ACC112 (cell line): Measurements from ENCODE around the gene FGD3.

Experiments
- H2AFZ ChIP-seq: fragments of 200-600 bp; sonication (generic); one replicate; pipeline ENCODE4 v1.6.0; 2017; ENCODE audit warnings: antibody characterized with exemption, low read length; ENCODE audit not compliant: unreplicated experiment
- H3K27ac ChIP-seq: fragments of 200-600 bp; sonication (generic); 2 replicates; pipeline ENCODE4 v1.5.1; 2014; ENCODE audit warnings: low read depth, mild to moderate bottlenecking, antibody characterized with exemption, low read length, moderate library complexity
- H3K27me3 ChIP-seq: fragments of 200-600 bp; sonication (generic); 2 replicates; pipeline ENCODE4 v1.6.1; 2014; ENCODE audit warnings: mild to moderate bottlenecking, antibody characterized with exemption, low read length, moderate library complexity, mixed read lengths; ENCODE audit not compliant: insufficient read depth
- H3K36me3 ChIP-seq: fragments of 200-600 bp; sonication (generic); 2 replicates; pipeline ENCODE4 v1.6.1; 2016; ENCODE audit warnings: mild to moderate bottlenecking, antibody characterized with exemption, low read length, moderate library complexity, mixed read lengths; ENCODE audit not compliant: insufficient read depth
- H3K4me1 ChIP-seq: fragments of 200-600 bp; sonication (generic); one replicate; pipeline ENCODE4 v1.6.1; 2016; ENCODE audit warnings: low read length, mixed read lengths; ENCODE audit not compliant: insufficient read depth, unreplicated experiment, control insufficient read depth
- H3K4me3 ChIP-seq: fragments of 200-600 bp; sonication (generic); 2 replicates; pipeline ENCODE4 v1.5.1; 2014; ENCODE audit warnings: mild to moderate bottlenecking, low read depth, low read length
- H3K79me2 ChIP-seq: fragments of 200-600 bp; sonication (generic); one replicate; pipeline ENCODE4 v1.6.0; 2016; ENCODE audit warnings: low read length; ENCODE audit not compliant: control insufficient read depth, unreplicated experiment, insufficient read depth

FGD3 gene

GRCh38 chr9:93082841-93083411 lies 135.6 kb downstream of the FGD3 start:
- Histone ChIP-seq H3K27me3 (no peaks in the 10 kb centered on the region), H3K4me1 (no peaks in the 10 kb centered on the region), H3K79me2 (no peaks in the 10 kb centered on the region), H3K4me3 (no peak overlapping the region), H3K27ac (no peak overlapping the region), H3K36me3 (no peaks in the 10 kb centered on the region), H2AFZ (no peak overlapping the region)

DNA sequence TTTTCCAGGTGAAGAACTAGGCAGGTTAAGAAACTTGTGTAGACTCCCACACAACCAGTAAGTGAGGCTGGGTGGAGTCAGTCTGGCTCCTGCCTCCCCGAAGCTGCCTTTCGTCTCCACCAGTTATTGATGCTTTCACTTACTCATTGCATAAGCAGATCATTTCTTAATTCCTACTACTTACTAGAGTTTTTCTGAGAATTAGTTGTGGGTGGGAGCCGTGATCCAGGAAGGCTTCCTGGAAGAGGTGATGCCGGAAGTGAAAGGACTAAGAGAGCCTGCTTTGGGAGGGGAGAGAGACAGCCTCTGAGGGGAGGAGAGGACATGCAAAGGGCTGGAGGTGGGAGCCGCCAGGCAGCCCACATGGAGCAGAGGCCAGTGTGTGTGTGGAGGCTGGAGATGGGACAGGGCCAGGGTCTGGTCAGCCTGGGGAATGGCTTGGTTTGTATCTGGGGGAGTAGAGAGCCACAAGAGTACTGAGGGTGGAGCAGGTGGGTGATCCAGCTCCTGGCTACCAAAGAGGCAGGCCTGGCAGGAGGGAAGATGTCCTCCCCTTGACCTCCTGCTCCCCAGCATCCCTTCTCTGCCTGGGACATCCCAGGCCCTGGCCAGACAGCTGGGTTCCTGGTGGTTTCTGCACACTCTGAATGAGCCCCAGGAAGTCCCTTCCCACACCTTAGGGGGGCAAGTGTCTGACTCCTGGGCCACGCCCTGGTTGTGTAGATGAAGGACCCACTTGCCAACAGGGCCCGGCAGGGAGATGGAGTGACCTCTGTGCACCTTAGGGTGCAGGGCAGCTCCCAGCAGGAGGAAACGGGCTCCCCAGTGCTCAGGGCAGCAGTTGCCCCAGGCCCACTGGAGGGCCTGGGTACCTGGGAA lies 136.5 kb downstream of the FGD3 start:
- no peak overlapping the region for H3K27ac ChIP-seq
- H2AFZ ChIP-seq, result no peak overlapping the region
- no peaks in the 10 kb centered on the region for H3K4me1 ChIP-seq
- H3K4me3 ChIP-seq, result no peak overlapping the region
- H3K36me3 ChIP-seq, result no peaks in the 10 kb centered on the region
- no peaks in the 10 kb centered on the region for H3K27me3 ChIP-seq
- H3K79me2 ChIP-seq, result no peaks in the 10 kb centered on the region

- Histone ChIP-seq H3K4me1 (no peaks in the 10 kb centered on the region), H2AFZ (no peak overlapping the region), H3K27me3 (no peaks in the 10 kb centered on the region), H3K4me3 (no peak overlapping the region), H3K36me3 (no peaks in the 10 kb centered on the region), H3K27ac (no peak overlapping the region), H3K79me2 (no peaks in the 10 kb centered on the region)
Observed at GRCh38 chr9:93084471-93084881, 137.2 kb downstream of the FGD3 start.

- Histone ChIP-seq H3K79me2 (no peaks in the 10 kb centered on the region), H3K27me3 (no peaks in the 10 kb centered on the region), H3K36me3 (no peaks in the 10 kb centered on the region), H2AFZ (no peak overlapping the region), H3K4me1 (no peaks in the 10 kb centered on the region), H3K4me3 (no peak overlapping the region), H3K27ac (no peak overlapping the region)
Observed at GRCh38 chr9:93085676-93086075, 138.4 kb downstream of the FGD3 start.
